B cell (primary cell): ENCODE data around the gene SFXN2. TPM values are rescaled to one million over a fixed set of nuclear protein-coding genes. Genes with fewer than 3 reads are reported as not detected.
A peak's percentile ranks its signal among the peaks of the same experiment; 100 is the strongest.

ENCODE experiments used
- ATAC-seq: fragments of 200-7000 bp; cut with Tn5 transposase; one replicate; pipeline ENCODE4 v1.10.0; 2021; ENCODE audit warnings: low read depth, mild to moderate bottlenecking, moderate number of reproducible peaks, moderate library complexity
- CTCF ChIA-PET: fragments of 350-600 bp; sonication (Branson Sonifier 250); formaldehyde crosslinking; loops from one replicate; lab custom pipeline; 2021; ENCODE audit warnings: antibody characterized with exemption, inconsistent platforms; lab: Charles Lee
- POLR2A ChIA-PET: fragments of 350-600 bp; sonication (Branson Sonifier 250); formaldehyde crosslinking; loops from one replicate; lab custom pipeline; 2021; ENCODE audit warnings: antibody characterized with exemption; lab: Charles Lee
- DNase-seq: peaks from one replicate; pipeline ENCODE4 v3.0.0; 2013
- H2AFZ ChIP-seq: 2 replicates; pipeline ENCODE4 v1.6.1; 2012; ENCODE audit warnings: mild to moderate bottlenecking, low read depth, low read length; ENCODE audit not compliant: insufficient read depth, poor library complexity, severe bottlenecking
- H3K27ac ChIP-seq, 2 donors: 1 replicate in 1 of 2; 2 replicates in 1 of 2; pipeline ENCODE4 v1.5.1; 2012 to 2013; ENCODE audit warnings: low read length in 2 of 2, mild to moderate bottlenecking in 2 of 2, moderate library complexity in 1 of 2
- H3K27me3 ChIP-seq, 4 experiments: fragments of 200-600 bp in 1 of 4; sonication (generic) in 1 of 4; replicated peaks in 1 of 4; 1 replicate in 2 of 4; 2 replicates in 2 of 4; pipeline versions ENCODE4 v1.6.1 to v1.7.0; 2013 to 2016; ENCODE audit warnings: low read length in 3 of 4, mild to moderate bottlenecking in 2 of 4, mixed read lengths in 1 of 4, moderate library complexity in 1 of 4; ENCODE audit not compliant: insufficient read depth in 4 of 4, control insufficient read depth in 3 of 4; ENCODE audit errors: control extremely low read depth in 1 of 4
- H3K36me3 ChIP-seq, 2 experiments: replicated peaks in 1 of 2; 1 replicate in 1 of 2; 2 replicates in 1 of 2; pipeline versions ENCODE4 v1.6.1 to v1.7.1; 2013; ENCODE audit warnings: low read length in 1 of 2; ENCODE audit not compliant: insufficient read depth in 2 of 2, control insufficient read depth in 1 of 2; ENCODE audit errors: control extremely low read depth in 1 of 2, extremely low read depth in 1 of 2
- H3K4me1 ChIP-seq, 2 donors: fragments of 200-600 bp in 1 of 2; sonication (generic) in 1 of 2; 1 replicate in 1 of 2; 2 replicates in 1 of 2; pipeline versions ENCODE4 v1.5.1 to v1.6.1; 2013 to 2017; ENCODE audit warnings: low read length in 2 of 2; ENCODE audit not compliant: control insufficient read depth in 2 of 2, insufficient read depth in 2 of 2
- H3K4me2 ChIP-seq: replicated peaks from 2 replicates; pipeline ENCODE3; 2012; ENCODE audit warnings: mild to moderate bottlenecking, low read depth, low read length; ENCODE audit not compliant: poor library complexity, severe bottlenecking
- H3K4me3 ChIP-seq, 5 experiments: fragments of 200-600 bp in 1 of 5; sonication (generic) in 1 of 5; 1 replicate in 3 of 5; 2 replicates in 2 of 5; pipeline versions ENCODE4 v1.5.1 to v1.7.0; 2011 to 2016; ENCODE audit warnings: low read length in 4 of 5, mild to moderate bottlenecking in 4 of 5, low read depth in 2 of 5, control low read depth in 1 of 5, moderate library complexity in 1 of 5; ENCODE audit not compliant: insufficient read depth in 1 of 5; ENCODE audit errors: control extremely low read depth in 1 of 5, extremely low read depth in 1 of 5
- H3K79me2 ChIP-seq: fragments of 200-600 bp; sonication (generic); one replicate; pipeline ENCODE4 v1.6.0; 2016; ENCODE audit warnings: low read length; ENCODE audit not compliant: control insufficient read depth, insufficient read depth
- H3K9ac ChIP-seq: fragments of 200-600 bp; sonication (generic); 2 replicates; pipeline ENCODE4 v1.6.1; 2017; ENCODE audit warnings: mild to moderate bottlenecking, low read length, moderate library complexity
- H3K9me3 ChIP-seq, 3 donors: one replicate each; pipeline versions ENCODE4 v1.6.1 to v1.7.1; 2013; ENCODE audit warnings: low read length in 2 of 3; ENCODE audit not compliant: control insufficient read depth in 2 of 3, insufficient read depth in 1 of 3; ENCODE audit errors: control extremely low read depth in 1 of 3
- H4K20me1 ChIP-seq: 2 replicates; pipeline ENCODE4 v1.6.0; 2012; ENCODE audit warnings: mild to moderate bottlenecking, low read length; ENCODE audit not compliant: insufficient read depth, control insufficient read depth, poor library complexity, severe bottlenecking
- H3K27ac Mint-ChIP-seq: one replicate; pipeline ENCODE4 v1.8.0; 2021; ENCODE audit warnings: mixed read lengths
- H3K27me3 Mint-ChIP-seq: one replicate; pipeline ENCODE4 v1.8.0; 2021; ENCODE audit warnings: mixed read lengths
- H3K4me1 Mint-ChIP-seq: one replicate; pipeline ENCODE4 v1.8.0; 2021; ENCODE audit warnings: mixed read lengths
- H3K4me3 Mint-ChIP-seq: one replicate; pipeline ENCODE4 v1.8.0; 2021; ENCODE audit warnings: mixed read lengths
- H3K9me3 Mint-ChIP-seq: one replicate; pipeline ENCODE4 v1.8.0; 2022; ENCODE audit warnings: mixed read lengths; ENCODE audit not compliant: insufficient read depth
- CTCF ChIP-seq: fragments of 200-600 bp; IDR thresholded peaks from one replicate; pipeline ENCODE4 v1.8.0; 2022; ENCODE audit warnings: antibody characterized with exemption, mild to moderate bottlenecking
- EZH2 ChIP-seq: IDR thresholded peaks from 2 replicates; pipeline ENCODE4 v1.6.1; 2012; ENCODE audit warnings: borderline replicate concordance, low read depth, mild to moderate bottlenecking, moderate library complexity, low read length; ENCODE audit not compliant: insufficient read depth, poor library complexity, severe bottlenecking
- WGBS: methylation state at CpG from one replicate; pipeline ENCODE4 v1.1.5; 2013; ENCODE audit warnings: missing lambda C conversion rate; ENCODE audit not compliant: insufficient coverage; 5-methylcytosine and 5-hydroxymethylcytosine counted together
- intact Hi-C: fragments of 100-400 bp; cut with micrococcal nuclease; formaldehyde crosslinking; loops from one replicate; pipeline ENCODE4 v1.10.0; 2022
- polyA plus RNA-seq: library from polyadenylated mRNA; depleted of rRNA; stranded (reverse); fragments of >200 nt; gene quantifications from 2 replicates; pipeline ENCODE4 v1.2.3, GENCODE V29; 2012
- total RNA-seq, 2 donors: library from RNA; stranded (reverse); fragments of 120-200 nt in 1 of 2; gene quantifications; 1 replicate in 1 of 2; 2 replicates in 1 of 2; pipeline versions ENCODE4 v1.2.3 to v1.2.4, GENCODE V29; 2013 to 2022

Gene SFXN2
- total and polyA plus RNA-seq, 2 donors (not counting 1 experiment from before 2014, with no cell fraction given) = 8.1 to 23.5 TPM

- H3K9me3 Mint-ChIP-seq = no peaks in the 10 kb centered on the region
- DNase-seq (no peak), ATAC-seq (no peak)
- Histone ChIP-seq H3K9me3 (no peaks in the 10 kb centered on the region), H4K20me1 (peaks cover 93% of the 10 kb centered on the region), H3K27ac (no peak overlapping the region), H3K4me1 (peaks cover 0 to 5% of the 10 kb centered on the region in 2 donors), H3K79me2 (peaks cover 94% of the 10 kb centered on the region), H3K4me3 (no peak overlapping the region), H2AFZ (no peak overlapping the region), H3K27me3 (no peaks in the 10 kb centered on the region), H3K36me3 (peaks cover 0 to 25% of the 10 kb centered on the region in 2 experiments), H3K9ac (no peak overlapping the region), H3K4me2 (no peak overlapping the region)
- no CpG with 5 or more reads among the region's 1 CpG for WGBS
- intact Hi-C loops = no loop called here
- H3K27ac Mint-ChIP-seq = peak overlapping the region; percentile 38
- H3K27me3 Mint-ChIP-seq = no peaks in the 10 kb centered on the region
- peaks cover 41% of the 10 kb centered on the region for H3K4me1 Mint-ChIP-seq
- CTCF ChIA-PET = no interaction called here
- no peak for TF ChIP-seq CTCF
- no peak for TF ChIP-seq EZH2
- POLR2A ChIA-PET = no interaction called here
- no peak overlapping the region for H3K4me3 Mint-ChIP-seq
Measured at GRCh38 chr10:102783568-102783967, 69.1 kb downstream of the SFXN2 start.

GRCh38 chr10:102785818-102786217, 71.4 kb downstream of the SFXN2 start:
- intact Hi-C loops = no loop called here
- Mint-ChIP-seq H3K27ac (no peak overlapping the region), H3K9me3 (no peaks in the 10 kb centered on the region), H3K4me1 (peaks cover 39% of the 10 kb centered on the region), H3K4me3 (no peak overlapping the region), H3K27me3 (no peaks in the 10 kb centered on the region)
- WGBS = 33% methylated on average over 1 of the region's 2 CpGs
- Histone ChIP-seq H4K20me1 (peaks cover 88% of the 10 kb centered on the region), H3K27me3 (no peaks in the 10 kb centered on the region), H3K4me2 (peak overlapping the region; percentile 7), H3K9me3 (peaks cover 0 to 5% (median 0%) of the 10 kb centered on the region in 3 donors), H3K79me2 (peaks cover 96% of the 10 kb centered on the region), H3K36me3 (peaks cover 0 to 15% of the 10 kb centered on the region in 2 experiments), H2AFZ (no peak overlapping the region), H3K9ac (no peak overlapping the region), H3K27ac (no peak overlapping the region), H3K4me1 (peaks cover 0 to 5% of the 10 kb centered on the region in 2 donors), H3K4me3 (no peak overlapping the region)
- no peak for TF ChIP-seq CTCF
- TF ChIP-seq EZH2 = no peak
- no peak for ATAC-seq
- ChIA-PET POLR2A (no interaction called here), CTCF (no interaction called here)
- no peak for DNase-seq
